GM06990 (cell line): ENCODE data around the gene MYO7B.

Source experiments
- DNase-seq: peaks from one replicate; pipeline ENCODE4 v3.0.0-alpha.2; 2011; ENCODE audit not compliant: insufficient read length; ENCODE audit errors: extremely low read depth
- H3K27me3 ChIP-seq: replicated peaks from 2 replicates; pipeline ENCODE4 v1.6.0; 2011; ENCODE audit warnings: low read length; ENCODE audit not compliant: control insufficient read depth, insufficient read depth
- H3K36me3 ChIP-seq: 2 replicates; pipeline ENCODE4 v1.5.1; 2011; ENCODE audit warnings: low read length; ENCODE audit not compliant: control insufficient read depth, insufficient read depth
- H3K4me3 ChIP-seq: replicated peaks from 2 replicates; pipeline ENCODE4 v1.5.1; 2011; ENCODE audit warnings: low read depth, mild to moderate bottlenecking, control low read depth, low read length
- TF ChIP-seq, protein P1 (sequence below): IDR thresholded peaks from 2 replicates; pipeline ENCODE4 v1.5.1; 2011; ENCODE audit warnings: low read length, control low read depth, mild to moderate bottlenecking, inconsistent platforms; ENCODE audit not compliant: insufficient read depth, poor library complexity, severe bottlenecking

The MYO7B gene

GRCh38 chr2:127641133-127641532 lies 105.7 kb downstream of the MYO7B start:
- H3K27me3 ChIP-seq: no peaks in the 10 kb centered on the region
- H3K36me3 ChIP-seq: no peaks in the 10 kb centered on the region
- TF ChIP-seq, protein P1, sequence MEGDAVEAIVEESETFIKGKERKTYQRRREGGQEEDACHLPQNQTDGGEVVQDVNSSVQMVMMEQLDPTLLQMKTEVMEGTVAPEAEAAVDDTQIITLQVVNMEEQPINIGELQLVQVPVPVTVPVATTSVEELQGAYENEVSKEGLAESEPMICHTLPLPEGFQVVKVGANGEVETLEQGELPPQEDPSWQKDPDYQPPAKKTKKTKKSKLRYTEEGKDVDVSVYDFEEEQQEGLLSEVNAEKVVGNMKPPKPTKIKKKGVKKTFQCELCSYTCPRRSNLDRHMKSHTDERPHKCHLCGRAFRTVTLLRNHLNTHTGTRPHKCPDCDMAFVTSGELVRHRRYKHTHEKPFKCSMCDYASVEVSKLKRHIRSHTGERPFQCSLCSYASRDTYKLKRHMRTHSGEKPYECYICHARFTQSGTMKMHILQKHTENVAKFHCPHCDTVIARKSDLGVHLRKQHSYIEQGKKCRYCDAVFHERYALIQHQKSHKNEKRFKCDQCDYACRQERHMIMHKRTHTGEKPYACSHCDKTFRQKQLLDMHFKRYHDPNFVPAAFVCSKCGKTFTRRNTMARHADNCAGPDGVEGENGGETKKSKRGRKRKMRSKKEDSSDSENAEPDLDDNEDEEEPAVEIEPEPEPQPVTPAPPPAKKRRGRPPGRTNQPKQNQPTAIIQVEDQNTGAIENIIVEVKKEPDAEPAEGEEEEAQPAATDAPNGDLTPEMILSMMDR: no peak
- DNase-seq: no peak
- no peak overlapping the region for H3K4me3 ChIP-seq

DNA sequence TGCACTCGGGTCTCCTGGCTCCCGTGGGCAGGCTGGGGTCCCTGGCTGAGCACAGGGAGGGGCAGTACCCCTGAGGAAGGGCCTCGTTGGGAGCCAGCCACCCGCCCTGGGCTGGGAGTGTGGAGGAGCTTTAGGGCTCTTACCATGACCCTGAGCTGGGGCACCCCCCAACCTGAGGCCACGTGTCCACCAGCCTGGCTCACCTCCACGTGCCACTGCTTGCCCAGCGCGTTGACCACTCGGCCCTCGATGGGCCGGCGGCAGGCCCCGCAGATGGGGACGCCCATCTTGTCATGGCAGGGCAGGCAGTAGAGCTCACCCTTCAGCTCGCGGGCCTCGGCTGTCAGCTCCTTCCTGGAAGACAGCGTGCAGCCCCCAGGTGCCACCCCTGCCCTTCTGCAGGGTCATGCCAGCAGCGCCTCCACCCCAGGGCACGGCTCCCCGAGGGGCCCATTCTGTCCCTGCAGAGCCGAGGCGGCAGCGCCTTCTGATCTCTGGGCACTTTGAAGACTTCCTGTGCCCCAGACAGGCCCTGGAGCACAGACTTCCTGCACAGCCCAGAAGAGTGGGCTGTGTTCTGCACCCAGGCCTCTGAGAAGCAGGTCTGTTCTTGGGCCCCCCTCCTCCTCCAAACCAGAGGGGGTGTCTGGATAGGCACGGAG lies 106.5 kb downstream of the MYO7B start:
- Histone ChIP-seq H3K4me3 (no peak overlapping the region), H3K36me3 (no peaks in the 10 kb centered on the region), H3K27me3 (no peaks in the 10 kb centered on the region)
- no peak for DNase-seq
- TF ChIP-seq, protein P1: no peak

DNA sequence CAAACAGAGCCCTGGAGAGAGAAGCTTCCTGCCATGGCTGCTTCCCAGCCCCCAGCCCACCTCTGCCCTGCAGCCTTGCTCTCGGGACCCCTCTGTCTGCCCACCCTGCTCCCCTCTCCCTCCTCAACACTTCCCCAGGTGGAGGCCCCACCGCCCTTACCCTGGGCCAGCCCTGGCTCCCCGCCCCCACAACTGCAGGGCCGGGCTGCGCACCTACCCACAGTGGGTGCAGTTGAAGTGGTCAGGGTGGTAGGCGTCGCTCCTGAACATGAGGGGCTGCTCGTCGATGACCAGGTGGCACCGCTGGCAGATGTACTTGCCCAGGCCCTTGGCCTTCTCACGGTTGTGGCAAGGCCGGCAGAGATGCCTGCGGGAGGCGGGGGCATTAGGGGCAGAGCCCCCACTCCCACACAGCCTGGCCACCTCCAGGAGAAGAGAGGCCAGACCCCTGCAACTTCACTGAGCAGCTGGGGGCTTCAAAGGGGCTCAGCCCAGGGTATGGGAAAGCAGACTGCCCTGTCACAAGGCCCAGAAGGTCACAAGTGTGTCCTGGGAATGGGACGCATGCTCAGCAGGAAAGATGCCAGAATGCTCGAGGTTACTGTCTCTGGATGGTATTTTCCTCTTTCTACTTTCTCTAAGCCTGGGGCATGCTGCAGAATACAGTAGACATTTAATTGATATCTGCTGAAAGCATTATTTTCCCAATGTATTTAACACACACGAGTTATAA lies 107.4 kb downstream of the MYO7B start:
- no peak for DNase-seq
- H3K4me3 ChIP-seq: no peak overlapping the region
- TF ChIP-seq, protein P1: no peak
- H3K27me3 ChIP-seq: no peaks in the 10 kb centered on the region
- H3K36me3 ChIP-seq: no peaks in the 10 kb centered on the region

DNA sequence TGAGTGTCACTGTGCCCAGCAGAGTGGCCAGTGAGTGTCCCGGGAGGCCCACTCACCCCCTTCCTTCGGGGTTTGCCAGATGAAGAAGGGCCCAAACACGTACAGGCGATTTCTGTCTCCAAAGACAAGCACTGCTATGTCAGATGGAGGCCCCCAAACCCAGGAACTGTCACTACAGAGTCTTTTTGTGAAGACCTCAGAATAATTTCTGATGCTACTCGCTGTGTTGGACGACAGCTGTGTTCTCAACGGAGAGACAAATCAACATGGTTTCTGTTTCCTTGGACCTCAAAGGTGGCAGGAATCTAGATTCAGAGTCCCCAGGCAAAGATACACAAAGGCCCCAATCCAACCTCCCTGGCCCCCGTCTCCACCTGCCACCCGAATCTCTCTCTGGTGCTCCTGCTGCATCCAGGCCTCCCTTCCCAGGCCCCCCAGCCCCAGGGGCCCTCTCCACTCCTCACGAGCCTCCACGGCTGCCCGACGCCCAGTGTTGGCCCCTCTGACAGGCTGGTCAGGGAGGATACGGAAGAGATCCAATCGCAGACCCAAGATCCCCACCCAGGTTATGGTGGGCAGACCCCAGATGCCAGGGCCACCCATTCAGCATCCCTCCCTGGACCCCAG lies 108.1 kb downstream of the MYO7B start:
- TF ChIP-seq, protein P1: no peak
- Histone ChIP-seq H3K27me3 (no peaks in the 10 kb centered on the region), H3K4me3 (no peak overlapping the region), H3K36me3 (no peaks in the 10 kb centered on the region)
- DNase-seq: no peak

- H3K27me3 ChIP-seq: no peaks in the 10 kb centered on the region
- DNase-seq: no peak
- no peak overlapping the region for H3K4me3 ChIP-seq
Measured at GRCh38 chr2:127644066-127645025, 108.9 kb downstream of the MYO7B start.

More at GRCh38 chr2:127644066-127645025, 108.9 kb downstream of the MYO7B start:
- TF ChIP-seq, protein P1: peak; percentile 7
- H3K36me3 ChIP-seq: no peaks in the 10 kb centered on the region
